Heart left ventricle (tissue), 13 donors: ENCODE results near the gene CD47.

Source experiments
- POLR2A ChIP-seq, 2 donors: fragments of 450-650 bp; IDR thresholded peaks; one replicate each; pipeline ENCODE4 v1.6.1; 2017; ENCODE audit warnings: antibody characterized with exemption in 2 of 2, mild to moderate bottlenecking in 2 of 2, moderate library complexity in 2 of 2
- TF ChIP-seq, protein P1 (sequence below), 12 donors: fragments of 200-600 bp; sonication (generic) in 4 of 12; IDR thresholded peaks; one replicate each; pipeline versions ENCODE4 v1.5.0 to v1.8.0; 2018 to 2022; ENCODE audit warnings: antibody characterized with exemption in 12 of 12, mild to moderate bottlenecking in 5 of 12
- donor health status: ischemic (EF 13 %, LVEDD 7.1; RV severe dilation, severe dysfunction).
- donor health status: DM: no; HTN: yes; CAD: no.
- donor health status: DM: no; HTN: no; CAD: no.
- donor health status: ischemic (EF 25% LVEDD 6.9; RV normal size, moderate dysfunction).
- donor health status: ischemic (EF 25% LVEDD 5.7; RV mildly dilated, moderate dysfunction).
- donor health status: ischemic (EF 35%, LVEDD 5.7; RV mildly dilated, moderate dysfunction).
- donor health status: nonischemic (EF 11% LVEDD 7.7; RV severe dilation, severe dysfunction).
- donor health status: DM: yes; HTN: yes; CAD: no.
- donor health status: PGD.
- donor health status: ischemic (EF 29% LVEDD 5.4; RV normal size, mild dysfunction).
- donor health status: nonischemic (EF 23%, LVEDD 6.1; RV moderate dilation, normal function).

DNA sequence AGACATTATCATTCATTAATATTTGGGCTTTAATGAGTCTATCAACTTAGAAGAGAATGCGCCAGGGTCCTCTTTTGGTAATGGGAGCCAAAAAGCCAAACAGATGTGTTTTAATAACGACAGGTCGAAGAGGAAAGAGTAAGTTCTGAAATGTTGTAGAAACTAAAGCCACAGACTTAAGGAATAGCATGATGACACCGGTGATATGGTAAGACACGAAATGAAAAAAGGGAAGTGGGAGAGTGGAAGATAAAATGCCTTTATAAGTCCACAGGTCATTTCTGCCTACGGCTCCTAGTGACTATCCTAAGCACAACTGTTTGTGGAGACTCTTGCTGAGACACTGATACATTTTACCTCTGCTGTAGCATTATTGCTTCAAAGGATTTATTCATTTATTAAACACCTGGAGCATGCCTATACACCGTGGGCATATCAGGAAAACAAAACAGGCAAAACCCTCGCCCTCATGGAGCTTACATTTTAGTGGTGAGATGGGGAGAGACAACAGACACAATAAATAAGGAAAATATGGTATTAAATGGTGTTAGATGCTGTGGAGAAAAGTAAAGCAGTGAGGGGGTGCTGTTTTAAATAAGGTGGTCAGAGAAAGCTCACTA lies 11.7 kb upstream of the CD47 start:
- TF ChIP-seq, protein P1, sequence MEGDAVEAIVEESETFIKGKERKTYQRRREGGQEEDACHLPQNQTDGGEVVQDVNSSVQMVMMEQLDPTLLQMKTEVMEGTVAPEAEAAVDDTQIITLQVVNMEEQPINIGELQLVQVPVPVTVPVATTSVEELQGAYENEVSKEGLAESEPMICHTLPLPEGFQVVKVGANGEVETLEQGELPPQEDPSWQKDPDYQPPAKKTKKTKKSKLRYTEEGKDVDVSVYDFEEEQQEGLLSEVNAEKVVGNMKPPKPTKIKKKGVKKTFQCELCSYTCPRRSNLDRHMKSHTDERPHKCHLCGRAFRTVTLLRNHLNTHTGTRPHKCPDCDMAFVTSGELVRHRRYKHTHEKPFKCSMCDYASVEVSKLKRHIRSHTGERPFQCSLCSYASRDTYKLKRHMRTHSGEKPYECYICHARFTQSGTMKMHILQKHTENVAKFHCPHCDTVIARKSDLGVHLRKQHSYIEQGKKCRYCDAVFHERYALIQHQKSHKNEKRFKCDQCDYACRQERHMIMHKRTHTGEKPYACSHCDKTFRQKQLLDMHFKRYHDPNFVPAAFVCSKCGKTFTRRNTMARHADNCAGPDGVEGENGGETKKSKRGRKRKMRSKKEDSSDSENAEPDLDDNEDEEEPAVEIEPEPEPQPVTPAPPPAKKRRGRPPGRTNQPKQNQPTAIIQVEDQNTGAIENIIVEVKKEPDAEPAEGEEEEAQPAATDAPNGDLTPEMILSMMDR (IDR thresholded peaks at IDR 0.05): no peak
- no peak for TF ChIP-seq POLR2A (IDR thresholded peaks at IDR 0.05)
